ENCODE results near the gene HDAC9.

Gene HDAC9

DNA sequence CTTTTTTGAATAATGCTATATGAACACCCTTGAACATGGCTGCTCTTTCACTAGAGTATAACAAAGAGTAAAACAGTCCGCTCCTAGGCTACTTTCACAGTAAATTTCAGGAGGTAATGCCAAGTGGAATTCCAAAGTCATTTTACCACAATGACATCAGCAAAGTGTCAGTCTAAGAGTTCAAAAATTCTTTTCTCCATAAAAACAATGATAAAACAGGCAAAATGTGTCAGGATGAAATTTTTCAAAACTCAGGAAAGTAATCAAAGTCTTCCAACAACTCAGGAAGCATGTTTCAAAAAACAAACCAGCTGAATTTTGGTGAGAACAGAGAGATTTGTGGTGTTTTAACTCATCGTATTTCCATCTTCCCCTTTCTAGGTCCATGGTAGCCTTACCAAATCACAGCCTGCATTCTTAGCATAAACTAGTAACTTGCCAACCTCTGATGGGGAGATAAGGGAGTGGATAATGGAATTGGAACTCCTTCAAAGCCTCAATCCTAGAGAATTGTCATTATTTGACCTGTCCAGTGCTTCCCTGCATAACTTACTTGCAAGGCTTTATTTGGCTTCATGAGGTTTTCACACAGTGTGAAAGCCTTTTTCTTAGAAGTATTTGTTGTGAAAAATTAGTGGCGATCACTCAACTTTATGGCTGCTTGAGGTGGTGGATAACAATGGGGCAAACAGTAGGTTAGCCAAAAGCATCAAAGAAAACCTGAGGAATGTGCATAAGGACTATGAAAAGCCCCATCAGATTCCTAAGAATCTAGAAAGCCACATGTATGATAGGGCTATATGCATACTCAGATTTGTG lies 302.7 kb downstream of the HDAC9 start:
- no peak for DNase-seq

DNA sequence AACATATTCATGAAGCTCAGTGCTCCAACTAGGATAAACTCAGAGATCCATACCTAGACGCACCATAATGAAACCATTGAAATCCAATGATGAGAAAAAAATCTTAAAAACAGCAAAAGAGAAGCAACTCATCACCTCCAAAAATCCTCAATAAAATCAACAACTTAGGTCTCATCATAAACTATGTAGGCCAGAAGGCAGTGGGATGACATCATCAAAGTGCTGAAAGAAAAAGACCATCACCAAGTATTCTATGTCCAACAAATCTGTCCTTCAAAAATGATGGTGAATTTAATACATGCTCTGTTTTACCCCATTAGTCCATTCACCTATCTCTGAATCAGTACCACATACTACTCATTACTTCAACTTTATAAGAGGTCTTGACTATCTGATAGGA lies 304.4 kb downstream of the HDAC9 start:
- no peak for DNase-seq

- DNase-seq, result no peak
These were observed 308.4 kb downstream of the HDAC9 start for GRCh38 chr7:18803923-18804322.

- no peak for DNase-seq
These were observed 310.6 kb downstream of the HDAC9 start for GRCh38 chr7:18806177-18806576.

DNA sequence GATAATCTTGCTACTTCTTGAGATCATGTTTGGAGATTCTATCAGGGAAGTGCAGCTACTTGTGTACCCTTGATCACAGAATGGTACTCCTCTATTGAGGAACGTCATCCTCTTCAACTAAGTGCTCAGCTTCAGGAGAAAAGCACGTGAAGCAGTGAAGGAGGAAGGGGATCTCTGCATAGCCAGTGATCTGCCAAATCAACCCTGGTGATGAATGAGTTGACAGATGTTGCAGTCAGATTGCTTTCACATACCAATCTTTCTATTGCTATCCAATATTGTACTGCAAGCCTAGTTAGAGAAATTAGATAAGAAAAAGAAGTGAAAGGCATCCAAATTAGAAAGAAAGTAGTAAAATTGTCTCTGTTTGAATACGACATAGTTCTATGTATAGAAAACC lies 312.5 kb downstream of the HDAC9 start:
- no peak for DNase-seq

DNA sequence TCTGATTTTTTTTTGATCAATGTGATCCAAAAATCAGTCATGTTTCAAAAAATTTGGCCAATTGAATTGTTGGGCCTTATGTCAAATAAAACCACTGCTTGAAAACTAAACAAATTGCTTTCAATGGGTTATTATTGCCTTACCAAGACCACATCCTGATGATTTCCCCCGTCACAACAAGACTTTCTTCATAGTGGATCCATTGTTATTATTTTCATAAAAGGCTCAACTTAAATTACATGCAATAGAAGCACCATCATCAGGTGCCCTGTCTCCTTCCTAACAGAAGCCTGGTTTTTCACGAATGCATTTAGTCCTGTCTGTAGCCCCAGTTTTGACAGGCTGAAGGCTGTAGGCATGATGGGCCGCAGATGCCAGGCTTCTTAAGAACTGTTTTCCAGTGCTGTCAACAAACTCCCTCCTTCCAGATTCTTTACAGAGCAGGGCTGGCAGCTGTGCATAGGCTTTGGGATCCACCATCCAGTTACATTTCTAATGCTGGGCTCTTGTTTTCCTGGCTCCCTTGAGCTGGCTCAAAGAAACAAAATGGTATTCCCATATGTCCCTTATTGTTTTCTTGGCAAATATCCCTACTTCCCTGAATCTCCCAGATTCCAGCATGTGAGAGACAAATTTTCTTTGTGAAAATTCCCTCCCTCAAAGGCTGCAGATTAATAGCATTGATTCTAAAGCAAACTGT lies 319.9 kb downstream of the HDAC9 start:
- no peak for DNase-seq

DNA sequence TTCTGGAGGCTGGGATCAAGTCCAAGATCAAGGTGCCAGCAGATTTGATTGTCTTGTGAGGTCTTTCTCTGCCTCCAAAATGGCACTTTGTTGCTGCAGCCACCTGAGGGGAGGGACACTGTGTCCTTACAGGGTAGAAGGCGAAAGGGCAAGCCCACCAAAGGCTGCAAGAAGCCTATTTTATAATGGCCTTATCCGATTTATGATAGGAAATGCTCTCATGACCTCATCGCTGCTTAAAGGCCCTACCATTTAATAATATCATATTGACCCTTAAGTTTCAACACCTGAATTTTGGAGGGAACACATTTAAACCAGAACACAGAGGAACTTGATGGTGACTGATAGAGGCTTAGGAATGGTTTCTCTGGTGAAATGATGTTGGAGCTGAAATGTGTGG lies 325.4 kb downstream of the HDAC9 start:
- DNase-seq, result no peak

GRCh38 chr7:18821554-18821953 lies 326.0 kb downstream of the HDAC9 start:
- no peak for DNase-seq

DNA sequence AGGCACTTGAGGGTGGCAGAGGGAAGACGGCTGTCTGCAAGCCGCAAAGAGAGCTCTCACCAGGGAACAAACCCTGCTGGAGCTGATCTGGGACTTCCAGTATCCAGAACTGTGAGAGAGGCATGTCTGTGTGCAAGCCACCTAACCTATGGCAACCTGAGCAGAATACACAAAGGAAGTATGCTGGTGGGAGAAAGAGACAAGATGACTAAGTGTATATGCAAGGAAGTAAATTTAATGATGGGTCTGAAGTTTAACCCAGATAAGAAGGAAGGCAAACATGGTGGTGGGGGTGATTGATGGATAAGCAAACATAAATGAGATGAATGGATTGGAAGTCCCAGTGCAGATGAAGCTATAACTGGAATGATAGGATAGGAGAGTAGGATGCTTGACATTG lies 328.6 kb downstream of the HDAC9 start:
- DNase-seq, result no peak

DNA sequence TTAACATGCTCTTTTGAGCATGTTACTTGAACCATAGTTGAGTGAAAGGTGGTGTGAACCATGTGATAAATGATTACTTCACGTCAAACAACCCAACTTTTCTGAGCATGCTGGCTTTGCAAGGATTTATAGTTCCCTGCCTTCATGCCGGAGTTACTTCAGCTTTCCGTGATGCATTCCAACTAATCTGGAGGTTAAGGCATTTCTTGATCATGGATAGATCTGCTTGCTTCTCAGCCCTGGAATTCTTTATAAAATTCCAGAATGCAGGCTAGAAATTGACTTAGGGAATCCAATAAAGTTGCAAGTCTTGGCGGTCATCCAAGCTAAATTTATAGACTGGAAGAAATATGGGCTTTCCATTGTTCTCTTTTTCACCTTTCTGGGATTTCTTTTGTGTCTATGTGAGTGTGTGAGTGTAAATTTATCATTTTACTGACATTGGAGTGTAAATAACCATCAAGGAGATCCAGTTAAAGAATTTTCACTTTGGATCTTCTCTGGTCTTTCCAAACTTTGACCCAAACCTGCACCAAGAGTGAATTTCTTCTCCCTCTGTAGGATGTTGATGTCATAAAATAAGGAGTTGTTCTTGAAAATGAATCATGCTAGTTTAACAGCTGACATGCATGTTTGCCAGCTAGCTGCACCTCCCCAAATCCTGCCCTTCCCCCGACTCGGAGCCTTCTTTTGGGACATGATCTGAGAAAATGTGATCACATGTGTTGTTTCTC lies 332.9 kb downstream of the HDAC9 start:
- no peak for DNase-seq

GRCh38 chr7:18828994-18829857 lies 333.7 kb downstream of the HDAC9 start:
- DNase-seq, result no peak

DNA sequence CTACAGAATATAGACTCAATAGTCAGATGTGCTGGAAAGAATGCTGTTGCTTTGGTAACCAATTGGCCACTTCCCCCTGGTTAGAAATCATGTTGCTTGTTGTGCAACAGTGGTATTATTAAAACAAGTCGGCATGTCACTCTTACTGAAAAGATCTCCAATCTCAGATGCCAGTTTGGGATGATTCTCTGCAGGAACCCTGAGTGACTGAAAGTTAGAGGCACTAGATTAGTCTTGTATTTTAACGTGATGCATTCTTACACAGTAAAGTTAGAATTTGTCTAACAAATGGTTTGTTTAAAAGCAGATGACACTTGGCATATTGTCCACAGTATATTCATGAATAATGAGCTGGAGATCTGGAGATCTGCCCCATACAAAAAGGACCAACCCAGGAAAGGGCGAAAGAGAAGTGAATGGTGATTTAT lies 334.3 kb downstream of the HDAC9 start:
- DNase-seq, result no peak

DNA sequence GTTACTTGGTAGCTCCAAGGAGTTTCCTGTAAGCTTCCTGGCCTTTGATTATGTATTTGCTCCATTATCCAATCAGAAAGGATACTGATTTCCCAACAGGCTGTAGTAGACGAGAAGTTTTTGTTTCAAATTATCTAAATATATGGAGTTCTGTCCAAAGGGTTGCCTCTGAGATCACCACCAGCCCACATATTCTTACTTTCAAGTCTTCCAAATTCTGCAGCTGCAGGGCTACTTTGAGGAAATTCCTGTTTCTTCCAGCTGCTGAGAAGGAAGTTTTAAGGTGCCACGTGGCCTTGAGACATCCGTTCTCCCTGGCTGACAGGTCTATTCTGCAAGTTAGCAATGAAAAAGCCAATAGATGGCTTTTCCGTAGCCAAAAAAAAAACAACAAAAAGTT lies 335.9 kb downstream of the HDAC9 start:
- DNase-seq, result no peak

- no peak for DNase-seq
These were observed 336.4 kb downstream of the HDAC9 start for GRCh38 chr7:18831943-18832342.

GRCh38 chr7:18834577-18834976 lies 339.0 kb downstream of the HDAC9 start:
- DNase-seq, result no peak

- no peak for DNase-seq
These were observed 339.6 kb downstream of the HDAC9 start for GRCh38 chr7:18835001-18835690.

DNA sequence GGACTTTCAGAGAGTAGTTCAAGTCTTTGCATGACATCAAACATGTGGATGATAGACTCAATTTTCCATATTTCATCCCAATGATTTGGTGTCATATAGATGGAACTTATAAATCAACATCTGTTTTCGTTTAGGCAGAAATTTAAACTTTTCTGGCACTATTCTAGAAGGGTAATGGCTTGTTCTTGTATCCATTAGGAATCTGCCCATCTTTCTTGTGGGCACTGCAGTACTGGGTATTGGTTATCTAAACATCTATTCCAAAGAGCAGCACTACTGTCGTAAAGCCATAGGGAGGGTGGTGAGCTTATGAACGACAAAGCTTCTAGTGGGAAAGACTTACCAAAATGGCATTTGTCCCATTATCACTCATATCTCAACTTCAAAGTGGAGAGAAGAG lies 348.4 kb downstream of the HDAC9 start:
- DNase-seq, result no peak

DNA sequence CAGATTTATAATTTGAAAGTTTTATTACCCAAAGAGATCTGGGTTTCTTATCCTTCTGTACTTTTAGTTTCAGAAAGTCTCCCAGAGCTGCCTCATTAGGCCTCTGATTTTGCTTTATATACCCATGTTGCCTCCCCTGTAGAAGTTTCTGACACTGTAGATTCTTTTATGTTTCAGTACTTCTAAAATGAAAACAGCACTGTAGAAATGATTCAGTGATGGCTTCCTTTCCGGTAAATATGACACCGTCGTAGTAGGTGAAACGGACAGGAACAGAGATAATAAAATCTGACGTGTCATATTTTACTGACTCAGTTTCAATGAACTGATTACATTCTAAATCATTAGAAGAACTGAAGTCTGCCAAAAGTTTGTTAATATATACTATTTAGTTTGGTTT lies 349.2 kb downstream of the HDAC9 start:
- no peak for DNase-seq

DNA sequence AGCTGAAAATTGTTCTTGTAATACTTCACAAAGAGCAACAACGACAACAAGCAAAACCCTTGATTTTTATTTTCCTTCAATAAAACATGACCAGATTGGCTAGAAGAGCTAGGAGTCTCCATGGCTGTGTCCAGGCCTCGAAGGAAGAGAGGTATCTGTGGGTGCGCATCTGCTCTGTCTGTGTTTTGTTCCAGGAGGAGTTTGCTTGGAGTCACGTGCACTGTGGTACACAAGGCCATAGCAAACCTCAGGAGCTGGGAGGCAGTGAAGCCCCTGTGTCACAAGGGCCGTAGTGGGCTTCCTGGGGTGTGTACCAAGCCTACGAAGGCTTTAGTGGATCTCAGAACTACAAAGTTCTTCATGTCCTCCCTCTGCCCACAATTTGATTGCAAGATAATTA lies 350.2 kb downstream of the HDAC9 start:
- no peak for DNase-seq

- DNase-seq, result no peak
These were observed 351.2 kb downstream of the HDAC9 start for GRCh38 chr7:18846765-18847215.

DNA sequence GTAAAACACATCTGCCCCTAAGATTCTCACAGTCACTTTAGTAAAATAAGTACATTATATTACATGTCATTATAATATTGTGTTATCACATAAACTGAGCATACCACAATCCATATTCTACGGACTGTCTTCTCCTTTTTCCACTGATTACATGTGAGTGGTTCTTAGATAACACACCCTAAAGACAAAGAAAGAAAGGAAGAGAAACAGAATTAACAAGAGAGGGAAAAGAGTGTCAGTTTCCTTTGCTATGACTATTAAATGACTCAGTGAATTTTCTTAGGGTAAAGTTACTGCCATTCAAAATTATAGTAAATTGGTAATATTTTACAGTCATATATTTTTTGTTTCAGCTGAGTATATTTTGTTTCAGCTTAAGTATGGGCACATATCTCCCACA lies 353.6 kb downstream of the HDAC9 start:
- DNase-seq, result no peak

DNA sequence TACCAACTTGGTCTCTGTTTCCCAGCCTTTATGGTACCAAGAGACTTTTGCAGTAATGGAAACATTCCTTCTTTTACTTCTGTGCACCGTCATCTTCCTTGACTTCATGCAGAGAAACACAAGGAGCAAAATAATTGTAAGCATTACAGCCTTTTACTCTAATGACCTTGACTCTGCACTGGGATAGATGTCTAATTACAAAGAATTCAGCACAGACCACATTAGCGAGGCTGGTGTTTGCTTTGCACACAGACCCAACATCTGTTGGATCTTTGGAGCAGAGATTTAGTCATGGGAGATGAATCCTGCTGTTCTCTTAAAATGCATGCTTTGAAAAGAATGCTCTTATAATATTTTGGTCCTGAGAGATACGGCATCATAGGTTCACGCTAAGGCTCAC lies 360.2 kb downstream of the HDAC9 start:
- no peak for DNase-seq

All from activated naive CD4-positive, alpha-beta T cell treated with anti-CD3 and anti-CD28 coated beads, Interleukin-2, amount 50 U/mL, for 16 hours (primary cell).